CD14-positive monocyte (primary cell): ENCODE measurements around the gene MPP7. TPM values are rescaled to one million over a fixed set of nuclear protein-coding genes. Genes with fewer than 3 reads are reported as not detected.

Experiments used
- DNase-seq, 3 donors: peaks; one replicate each; pipeline ENCODE4 v3.0.0-alpha.2; 2011 to 2022
- H2AFZ ChIP-seq: 2 replicates; pipeline ENCODE4 v1.6.0; 2012; ENCODE audit warnings: mild to moderate bottlenecking, low read depth, low read length, inconsistent platforms; ENCODE audit not compliant: insufficient read depth, poor library complexity, severe bottlenecking
- H3K27ac ChIP-seq, 2 donors: 1 replicate in 1 of 2; 2 replicates in 1 of 2; pipeline ENCODE4 v1.5.1; 2012 to 2013; ENCODE audit warnings: low read length in 2 of 2, control low read depth in 1 of 2, inconsistent platforms in 1 of 2, low read depth in 1 of 2, mild to moderate bottlenecking in 1 of 2
- H3K27me3 ChIP-seq, 2 donors: one replicate each; pipeline versions ENCODE4 v1.6.0 to v1.6.1; 2011 to 2013; ENCODE audit warnings: low read length in 2 of 2; ENCODE audit not compliant: control insufficient read depth in 2 of 2, insufficient read depth in 2 of 2
- H3K36me3 ChIP-seq, 2 donors: replicated peaks in 1 of 2; 1 replicate in 1 of 2; 2 replicates in 1 of 2; pipeline versions ENCODE4 v1.5.1 to v1.6.1; 2012 to 2013; ENCODE audit warnings: low read length in 2 of 2, control low read depth in 1 of 2, inconsistent platforms in 1 of 2, mild to moderate bottlenecking in 1 of 2; ENCODE audit not compliant: insufficient read depth in 2 of 2, control insufficient read depth in 1 of 2
- H3K4me1 ChIP-seq, 2 donors: 1 replicate in 1 of 2; 2 replicates in 1 of 2; pipeline versions ENCODE4 v1.5.1 to v1.6.1; 2012 to 2013; ENCODE audit warnings: low read length in 2 of 2, control low read depth in 1 of 2, inconsistent platforms in 1 of 2, mild to moderate bottlenecking in 1 of 2, moderate library complexity in 1 of 2; ENCODE audit not compliant: insufficient read depth in 2 of 2, control insufficient read depth in 1 of 2
- H3K4me2 ChIP-seq: replicated peaks from 2 replicates; pipeline ENCODE3; 2012; ENCODE audit warnings: low read length, moderate library complexity, mild to moderate bottlenecking; ENCODE audit not compliant: poor library complexity, severe bottlenecking; ENCODE audit errors: extremely low read depth
- H3K4me3 ChIP-seq, 3 experiments: fragments of 200-600 bp in 1 of 3; sonication (generic) in 1 of 3; replicated peaks in 1 of 3; 1 replicate in 2 of 3; 2 replicates in 1 of 3; pipeline ENCODE4 v1.5.1; 2011 to 2013; ENCODE audit warnings: low read length in 3 of 3, mild to moderate bottlenecking in 3 of 3, control low read depth in 2 of 3, low read depth in 2 of 3, inconsistent platforms in 1 of 3, moderate library complexity in 1 of 3
- H3K79me2 ChIP-seq: 2 replicates; pipeline ENCODE4 v1.6.0; 2012; ENCODE audit warnings: mild to moderate bottlenecking, control low read depth, inconsistent platforms, low read length, moderate library complexity; ENCODE audit not compliant: insufficient read depth
- H3K9ac ChIP-seq: 2 replicates; pipeline ENCODE4 v1.6.0; 2017; ENCODE audit warnings: low read length, mild to moderate bottlenecking; ENCODE audit not compliant: insufficient read depth, poor library complexity, severe bottlenecking
- H3K9me3 ChIP-seq, 2 donors: replicated peaks in 1 of 2; 1 replicate in 1 of 2; 2 replicates in 1 of 2; pipeline versions ENCODE4 v1.5.1 to v1.6.1; 2012 to 2013; ENCODE audit warnings: low read length in 2 of 2, control low read depth in 1 of 2; ENCODE audit not compliant: control insufficient read depth in 1 of 2, insufficient read depth in 1 of 2
- H4K20me1 ChIP-seq: 2 replicates; pipeline ENCODE4 v1.6.0; 2012; ENCODE audit warnings: mild to moderate bottlenecking, low read length, control low read depth, moderate library complexity; ENCODE audit not compliant: insufficient read depth
- H3K27ac Mint-ChIP-seq, 7 donors: one replicate each; pipeline ENCODE4 v1.8.0; 2020; ENCODE audit warnings: mild to moderate bottlenecking in 7 of 7, mixed read lengths in 7 of 7, moderate library complexity in 6 of 7, inconsistent platforms in 2 of 7
- H3K27me3 Mint-ChIP-seq, 3 donors: one replicate each; pipeline ENCODE4 v1.8.0; 2021 to 2022; ENCODE audit warnings: low read depth in 3 of 3, mild to moderate bottlenecking in 3 of 3, mixed read lengths in 3 of 3, moderate library complexity in 3 of 3, inconsistent platforms in 1 of 3
- H3K36me3 Mint-ChIP-seq, 2 donors: one replicate each; pipeline ENCODE4 v1.8.0; 2020; ENCODE audit warnings: mixed read lengths in 2 of 2, inconsistent platforms in 1 of 2, mild to moderate bottlenecking in 1 of 2
- H3K4me1 Mint-ChIP-seq: one replicate; pipeline ENCODE4 v1.8.0; 2020; ENCODE audit warnings: mild to moderate bottlenecking, mixed read lengths
- H3K4me3 Mint-ChIP-seq, 2 donors: one replicate each; pipeline ENCODE4 v1.8.0; 2020; ENCODE audit warnings: mild to moderate bottlenecking in 2 of 2, mixed read lengths in 2 of 2, moderate library complexity in 1 of 2
- H3K9me3 Mint-ChIP-seq, 7 donors: one replicate each; pipeline ENCODE4 v1.8.0; 2020 to 2022; ENCODE audit warnings: mixed read lengths in 7 of 7, mild to moderate bottlenecking in 6 of 7, moderate library complexity in 6 of 7, inconsistent platforms in 2 of 7
- WGBS: methylation state at CpG from one replicate; pipeline ENCODE4 v1.1.5; 2013; ENCODE audit warnings: missing lambda C conversion rate; ENCODE audit not compliant: insufficient coverage; 5-methylcytosine and 5-hydroxymethylcytosine counted together
- intact Hi-C, 2 donors: fragments of 100-400 bp; cut with micrococcal nuclease; formaldehyde crosslinking; loops; one replicate each; pipeline versions ENCODE4 v1.15.0 to v1.15.1; 2023
- polyA plus RNA-seq, 3 donors: library from polyadenylated mRNA; depleted of rRNA in 1 of 3; unstranded in 2 of 3; stranded (reverse) in 1 of 3; fragments of 300-500 nt in 2 of 3; fragments of >200 nt in 1 of 3; fragmentation: Illumina TruSeq in 2 of 3; gene quantifications; 1 replicate in 2 of 3; 2 replicates in 1 of 3; pipeline ENCODE4 v1.2.3, GENCODE V29; 2012 to 2021
- TF ChIP-seq, protein P1 (sequence below): fragments of 200-600 bp; IDR thresholded peaks from one replicate; pipeline ENCODE4 v1.8.0; 2022; ENCODE audit warnings: antibody characterized with exemption, mild to moderate bottlenecking

The MPP7 gene
- polyA plus RNA-seq, 3 donors = 17.3 to 48.3 (median 33.6) TPM

DNA sequence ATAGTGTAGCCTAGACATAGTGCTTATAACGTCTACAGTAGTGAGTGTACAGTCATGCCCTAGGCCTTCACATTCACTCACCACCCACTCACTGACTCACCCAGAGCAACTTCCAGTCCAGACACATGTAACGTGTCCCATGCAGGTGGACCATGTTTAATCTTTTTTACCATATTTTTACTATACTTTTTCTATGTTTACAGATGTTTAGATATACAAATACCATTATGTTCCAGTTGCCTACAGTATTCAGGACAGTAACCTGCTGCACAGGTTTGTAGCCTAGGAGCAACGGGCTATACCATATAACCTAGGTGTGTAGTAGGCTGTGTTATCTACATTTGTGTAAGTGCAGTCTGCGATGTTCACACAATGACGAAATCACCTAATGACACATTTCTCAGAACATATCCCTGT lies 11.0 kb downstream of the MPP7 start:
- Histone ChIP-seq H3K36me3 (peaks cover 4 to 14% of the 10 kb centered on the region in 2 donors), H3K4me2 (no peak overlapping the region), H3K27me3 (no peaks in the 10 kb centered on the region), H3K9ac (no peak overlapping the region), H3K4me3 (no peak overlapping the region), H3K79me2 (peaks cover 100% of the 10 kb centered on the region), H3K9me3 (no peaks in the 10 kb centered on the region), H3K4me1 (peaks cover 4 to 10% of the 10 kb centered on the region in 2 donors), H3K27ac (no peak overlapping the region), H4K20me1 (peaks cover 99% of the 10 kb centered on the region), H2AFZ (no peak overlapping the region)
- Mint-ChIP-seq H3K36me3 (peaks cover 13 to 32% of the 10 kb centered on the region in 2 donors), H3K4me3 (no peak overlapping the region), H3K9me3 (peaks cover 0 to 2% (median 0%) of the 10 kb centered on the region in 7 donors), H3K27ac (no peak overlapping the region), H3K4me1 (peaks cover 36% of the 10 kb centered on the region), H3K27me3 (peaks cover 0 to 2% (median 0%) of the 10 kb centered on the region in 3 donors)
- DNase-seq = no peak
- intact Hi-C loops = no loop called here
- WGBS = 100% methylated on average over 1 of the region's 5 CpGs
- TF ChIP-seq, protein P1, sequence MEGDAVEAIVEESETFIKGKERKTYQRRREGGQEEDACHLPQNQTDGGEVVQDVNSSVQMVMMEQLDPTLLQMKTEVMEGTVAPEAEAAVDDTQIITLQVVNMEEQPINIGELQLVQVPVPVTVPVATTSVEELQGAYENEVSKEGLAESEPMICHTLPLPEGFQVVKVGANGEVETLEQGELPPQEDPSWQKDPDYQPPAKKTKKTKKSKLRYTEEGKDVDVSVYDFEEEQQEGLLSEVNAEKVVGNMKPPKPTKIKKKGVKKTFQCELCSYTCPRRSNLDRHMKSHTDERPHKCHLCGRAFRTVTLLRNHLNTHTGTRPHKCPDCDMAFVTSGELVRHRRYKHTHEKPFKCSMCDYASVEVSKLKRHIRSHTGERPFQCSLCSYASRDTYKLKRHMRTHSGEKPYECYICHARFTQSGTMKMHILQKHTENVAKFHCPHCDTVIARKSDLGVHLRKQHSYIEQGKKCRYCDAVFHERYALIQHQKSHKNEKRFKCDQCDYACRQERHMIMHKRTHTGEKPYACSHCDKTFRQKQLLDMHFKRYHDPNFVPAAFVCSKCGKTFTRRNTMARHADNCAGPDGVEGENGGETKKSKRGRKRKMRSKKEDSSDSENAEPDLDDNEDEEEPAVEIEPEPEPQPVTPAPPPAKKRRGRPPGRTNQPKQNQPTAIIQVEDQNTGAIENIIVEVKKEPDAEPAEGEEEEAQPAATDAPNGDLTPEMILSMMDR = no peak

DNA sequence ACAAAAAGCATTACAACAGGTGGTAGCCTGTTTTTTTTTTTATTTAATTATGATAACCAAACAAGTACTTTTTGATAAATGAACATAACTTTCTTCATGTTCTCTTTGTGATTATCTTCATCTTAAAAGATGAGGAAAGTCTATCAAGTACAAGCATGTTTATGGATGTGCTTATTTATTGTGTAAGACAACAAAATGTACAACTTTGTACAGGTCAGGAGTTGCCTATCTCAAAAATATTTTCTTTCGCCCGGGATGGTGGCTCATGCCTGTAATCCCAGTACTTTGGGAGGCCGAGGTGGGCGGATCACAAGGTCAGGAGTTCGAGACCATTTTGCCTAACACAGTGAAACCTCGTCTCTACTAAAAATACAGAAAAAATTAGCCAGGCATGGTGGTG lies 17.0 kb downstream of the MPP7 start:
- Mint-ChIP-seq H3K27me3 (peaks cover 0 to 2% (median 0%) of the 10 kb centered on the region in 3 donors), H3K36me3 (peaks cover 10 to 13% of the 10 kb centered on the region in 2 donors), H3K4me3 (no peak overlapping the region), H3K4me1 (peaks cover 36% of the 10 kb centered on the region), H3K27ac (no peak overlapping the region), H3K9me3 (peaks cover 0 to 2% (median 0%) of the 10 kb centered on the region in 7 donors)
- Histone ChIP-seq H2AFZ (no peak overlapping the region), H3K27ac (no peak overlapping the region), H3K4me3 (no peak overlapping the region), H3K9me3 (no peaks in the 10 kb centered on the region), H3K79me2 (peaks cover 97% of the 10 kb centered on the region), H3K4me2 (no peak overlapping the region), H3K27me3 (no peaks in the 10 kb centered on the region), H3K4me1 (peaks cover 4 to 10% of the 10 kb centered on the region in 2 donors), H3K36me3 (no peaks in the 10 kb centered on the region), H4K20me1 (peaks cover 94% of the 10 kb centered on the region), H3K9ac (no peak overlapping the region)
- no peak for DNase-seq
- 100% methylated on average over 6 of the region's 6 CpGs for WGBS
- intact Hi-C loops = no loop called here
- TF ChIP-seq, protein P1 = no peak
